Tibial artery (tissue), 4 donors: ENCODE data around the gene ZFYVE26.
"Not testable (repeated sequence)": the region's sequence is repeated elsewhere in the genome, so short reads cannot be mapped to it uniquely, and the experiment has no call there.

Experiments used
- DNase-seq, 2 donors: peaks; one replicate each; pipeline ENCODE4 v3.0.0-alpha.2; 2019
- H3K27ac ChIP-seq, 2 donors: fragments of 200-600 bp; sonication (generic) in 1 of 2; 1 replicate in 1 of 2; 2 replicates in 1 of 2; pipeline ENCODE4 v1.5.1; 2018 to 2019; ENCODE audit warnings: mild to moderate bottlenecking in 1 of 2
- H3K27me3 ChIP-seq, 2 donors: fragments of 200-600 bp; sonication (generic) in 1 of 2; one replicate each; pipeline versions ENCODE4 v1.5.1 to v1.6.0; 2016 to 2019
- H3K36me3 ChIP-seq, 3 donors: fragments of 200-600 bp; sonication (generic) in 2 of 3; one replicate each; pipeline ENCODE4 v1.5.1; 2016 to 2019; ENCODE audit warnings: mild to moderate bottlenecking in 2 of 3
- H3K4me1 ChIP-seq, 4 donors: fragments of 200-600 bp; sonication (generic) in 2 of 4; 1 replicate in 3 of 4; 2 replicates in 1 of 4; pipeline ENCODE4 v1.5.1; 2016 to 2019
- H3K4me3 ChIP-seq, 2 donors: fragments of 200-600 bp; sonication (generic) in 1 of 2; 1 replicate in 1 of 2; 2 replicates in 1 of 2; pipeline ENCODE4 v1.5.1; 2018 to 2019; ENCODE audit warnings: mild to moderate bottlenecking in 2 of 2
- H3K9me3 ChIP-seq, 3 donors: fragments of 200-600 bp; sonication (generic) in 1 of 3; one replicate each; pipeline ENCODE4 v1.5.1; 2016 to 2019
- intact Hi-C: fragments of 100-400 bp; cut with DNase I; formaldehyde crosslinking; loops from one replicate; pipeline ENCODE4 v1.15.0; 2023; ENCODE audit warnings: low total_unique reads
- TF ChIP-seq, protein P1 (sequence below), 2 experiments: fragments of 200-600 bp in 1 of 2; fragments of 450-650 bp in 1 of 2; IDR thresholded peaks; one replicate each; pipeline ENCODE4 v1.5.1; 2017 to 2019; ENCODE audit warnings: antibody characterized with exemption in 2 of 2, mild to moderate bottlenecking in 1 of 2, moderate library complexity in 1 of 2

The ZFYVE26 gene

DNA sequence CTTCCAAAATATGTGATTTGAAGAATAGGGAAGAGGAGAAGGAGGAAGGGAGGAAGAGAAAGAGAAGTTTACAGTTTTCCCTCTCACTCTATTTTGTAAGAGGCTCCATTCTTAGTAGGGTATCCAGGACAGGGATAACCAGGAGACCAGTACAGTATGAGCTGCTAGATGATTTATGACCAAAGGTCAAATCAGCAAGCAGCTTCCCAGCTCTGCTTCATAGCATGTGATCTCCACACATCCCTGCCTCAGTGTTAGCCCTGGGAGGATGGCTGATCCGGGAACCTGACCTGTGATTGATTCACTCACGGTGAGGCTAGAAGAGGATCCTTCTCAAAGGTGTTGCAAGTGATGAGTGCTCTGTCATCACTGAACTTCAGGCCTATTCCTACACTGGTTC is 98.1 kb downstream of the ZFYVE26 start:
- no peak overlapping the region for H3K4me3 ChIP-seq
- H3K27me3 ChIP-seq = no peaks in the 10 kb centered on the region
- TF ChIP-seq, protein P1, sequence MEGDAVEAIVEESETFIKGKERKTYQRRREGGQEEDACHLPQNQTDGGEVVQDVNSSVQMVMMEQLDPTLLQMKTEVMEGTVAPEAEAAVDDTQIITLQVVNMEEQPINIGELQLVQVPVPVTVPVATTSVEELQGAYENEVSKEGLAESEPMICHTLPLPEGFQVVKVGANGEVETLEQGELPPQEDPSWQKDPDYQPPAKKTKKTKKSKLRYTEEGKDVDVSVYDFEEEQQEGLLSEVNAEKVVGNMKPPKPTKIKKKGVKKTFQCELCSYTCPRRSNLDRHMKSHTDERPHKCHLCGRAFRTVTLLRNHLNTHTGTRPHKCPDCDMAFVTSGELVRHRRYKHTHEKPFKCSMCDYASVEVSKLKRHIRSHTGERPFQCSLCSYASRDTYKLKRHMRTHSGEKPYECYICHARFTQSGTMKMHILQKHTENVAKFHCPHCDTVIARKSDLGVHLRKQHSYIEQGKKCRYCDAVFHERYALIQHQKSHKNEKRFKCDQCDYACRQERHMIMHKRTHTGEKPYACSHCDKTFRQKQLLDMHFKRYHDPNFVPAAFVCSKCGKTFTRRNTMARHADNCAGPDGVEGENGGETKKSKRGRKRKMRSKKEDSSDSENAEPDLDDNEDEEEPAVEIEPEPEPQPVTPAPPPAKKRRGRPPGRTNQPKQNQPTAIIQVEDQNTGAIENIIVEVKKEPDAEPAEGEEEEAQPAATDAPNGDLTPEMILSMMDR (IDR thresholded peaks at IDR 0.05) = no peak
- DNase-seq = no peak
- peaks cover 0 to 11% (median 10%) of the 10 kb centered on the region in 4 donors for H3K4me1 ChIP-seq
- no peaks in the 10 kb centered on the region for H3K9me3 ChIP-seq
- intact Hi-C loops = no loop called here
- H3K36me3 ChIP-seq = no peaks in the 10 kb centered on the region
- H3K27ac ChIP-seq = no peak overlapping the region

GRCh38 chr14:67717048-67717447 is 99.3 kb downstream of the ZFYVE26 start:
- no peaks in the 10 kb centered on the region for H3K27me3 ChIP-seq
- H3K9me3 ChIP-seq = no peaks in the 10 kb centered on the region
- peaks cover 0 to 4% (median 3%) of the 10 kb centered on the region in 4 donors for H3K4me1 ChIP-seq
- no peaks in the 10 kb centered on the region for H3K36me3 ChIP-seq
- H3K27ac ChIP-seq = no peak overlapping the region
- intact Hi-C loops = no loop called here
- H3K4me3 ChIP-seq = no peak overlapping the region
- no peak for DNase-seq
- TF ChIP-seq, protein P1 (IDR thresholded peaks at IDR 0.05) = no peak

- DNase-seq = no peak
- H3K36me3 ChIP-seq = no peaks in the 10 kb centered on the region
- H3K4me1 ChIP-seq = no peaks in the 10 kb centered on the region
- TF ChIP-seq, protein P1 (IDR thresholded peaks at IDR 0.05) = no peak
- no peak overlapping the region for H3K27ac ChIP-seq
- H3K9me3 ChIP-seq = no peaks in the 10 kb centered on the region
- intact Hi-C loops = no loop called here
- H3K27me3 ChIP-seq = no peaks in the 10 kb centered on the region
- no peak overlapping the region for H3K4me3 ChIP-seq
Measured at GRCh38 chr14:67710209-67710608, 106.2 kb downstream of the ZFYVE26 start.

- DNase-seq, H3K4me3 ChIP-seq, H3K27ac ChIP-seq, H3K36me3 ChIP-seq, H3K27me3 ChIP-seq, H3K9me3 ChIP-seq, H3K4me1 ChIP-seq: not testable (repeated sequence)
- intact Hi-C loops = loop anchor here (10.0 kb wide), 1 partner anchor 95 kb away; the partner anchor contains the start of gene ARG2
Measured at GRCh38 chr14:67709796-67710195, 106.6 kb downstream of the ZFYVE26 start.

DNA sequence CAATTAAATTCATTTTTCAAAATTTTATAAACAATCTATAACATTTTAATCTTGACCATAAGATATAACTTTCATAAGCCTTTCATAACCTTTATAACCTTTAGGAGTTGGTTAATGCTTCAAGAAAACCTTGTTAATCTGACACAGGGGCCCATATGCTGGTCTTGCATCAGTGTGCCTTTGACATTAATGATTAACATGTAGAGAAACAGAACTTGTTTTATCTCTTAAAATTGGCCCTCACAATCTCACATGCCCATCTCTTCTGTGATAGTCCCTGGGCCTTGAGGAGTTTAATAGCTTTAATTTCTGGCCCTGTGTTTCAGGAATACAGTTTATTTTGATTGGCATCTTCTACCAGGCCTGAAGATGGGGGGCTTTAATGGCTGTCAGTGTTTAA is 107.0 kb downstream of the ZFYVE26 start:
- intact Hi-C loops = loop anchor here (10.0 kb wide), 1 partner anchor 95 kb away; the partner anchor contains the start of gene ARG2
- H3K4me1 ChIP-seq, H3K36me3 ChIP-seq, H3K27me3 ChIP-seq, H3K27ac ChIP-seq, H3K9me3 ChIP-seq, DNase-seq, H3K4me3 ChIP-seq: not testable (repeated sequence)

- intact Hi-C loops = loop anchor here (10.0 kb wide), 1 partner anchor 90 kb away; the partner anchor contains the start of gene ARG2
- Histone ChIP-seq H3K27me3 (no peaks in the 10 kb centered on the region), H3K9me3 (no peaks in the 10 kb centered on the region), H3K36me3 (no peaks in the 10 kb centered on the region), H3K4me3 (no peak overlapping the region), H3K4me1 (no peaks in the 10 kb centered on the region), H3K27ac (no peak overlapping the region)
- no peak for DNase-seq
- TF ChIP-seq, protein P1 (IDR thresholded peaks at IDR 0.05) = no peak
Measured at GRCh38 chr14:67705211-67705610, 111.2 kb downstream of the ZFYVE26 start.
